GM23338 (cell line): ENCODE data around the gene PKNOX2. TPM values are rescaled to one million over a fixed set of nuclear protein-coding genes. Genes with fewer than 3 reads are reported as not detected.
A peak's percentile ranks its signal among the peaks of the same experiment; 100 is the strongest.

Experiments
- ATAC-seq: fragments of 200-7000 bp; cut with Tn5 transposase; 3 replicates; pipeline ENCODE4 v1.9.1; 2020
- DNase-seq: peaks from one replicate; pipeline ENCODE4 v3.0.0-alpha.2; 2015; ENCODE audit warnings: low spot score
- H2AFZ ChIP-seq: fragments of 200-600 bp; sonication (generic); 2 replicates; pipeline ENCODE4 v1.8.0; 2016; ENCODE audit warnings: antibody characterized with exemption, mild to moderate bottlenecking, moderate library complexity
- H3F3A ChIP-seq: fragments of 200-600 bp; sonication (generic); replicated peaks from 2 replicates; pipeline ENCODE4 v1.8.0; 2017; ENCODE audit warnings: antibody characterized with exemption, mixed run types, low read depth
- H3K27ac ChIP-seq: fragments of 200-600 bp; sonication (generic); 2 replicates; pipeline ENCODE4 v1.6.1; 2016; ENCODE audit warnings: low read depth
- H3K27me3 ChIP-seq: fragments of 200-600 bp; sonication (generic); 2 replicates; pipeline ENCODE4 v1.8.0; 2016; ENCODE audit warnings: mild to moderate bottlenecking, mixed run types, moderate library complexity; ENCODE audit not compliant: insufficient read depth
- H3K36me3 ChIP-seq: fragments of 200-600 bp; sonication (generic); 2 replicates; pipeline ENCODE4 v1.8.0; 2016; ENCODE audit warnings: mild to moderate bottlenecking; ENCODE audit not compliant: insufficient read depth
- H3K4me1 ChIP-seq: fragments of 200-600 bp; sonication (generic); 2 replicates; pipeline ENCODE4 v1.8.0; 2016; ENCODE audit warnings: mild to moderate bottlenecking, moderate library complexity; ENCODE audit not compliant: insufficient read depth
- H3K4me2 ChIP-seq: fragments of 200-600 bp; sonication (generic); 2 replicates; pipeline ENCODE4 v1.7.1; 2017; ENCODE audit warnings: mixed run types
- H3K4me3 ChIP-seq: fragments of 200-600 bp; sonication (generic); 2 replicates; pipeline ENCODE4 v1.6.1; 2016; ENCODE audit warnings: mixed run types
- H3K79me2 ChIP-seq: fragments of 200-600 bp; sonication (generic); replicated peaks from 2 replicates; pipeline ENCODE4 v1.8.0; 2017; ENCODE audit warnings: mild to moderate bottlenecking; ENCODE audit not compliant: insufficient read depth
- H3K9me2 ChIP-seq: fragments of 200-600 bp; sonication (generic); 2 replicates; pipeline ENCODE4 v1.8.0; 2017; ENCODE audit not compliant: insufficient read depth
- H4K20me1 ChIP-seq: fragments of 200-600 bp; sonication (generic); replicated peaks from 2 replicates; pipeline ENCODE4 v1.8.0; 2017; ENCODE audit warnings: mild to moderate bottlenecking; ENCODE audit not compliant: insufficient read depth
- H3K27ac Mint-ChIP-seq: 2 replicates; pipeline ENCODE4 v1.8.0; 2020; ENCODE audit warnings: inconsistent platforms, mild to moderate bottlenecking, moderate library complexity, mixed read lengths
- H3K27me3 Mint-ChIP-seq: 3 replicates; pipeline ENCODE4 v1.8.0; 2022; ENCODE audit warnings: low read depth, mild to moderate bottlenecking, moderate library complexity, mixed read lengths, inconsistent platforms; ENCODE audit not compliant: insufficient read depth, poor library complexity
- H3K36me3 Mint-ChIP-seq: 3 replicates; pipeline ENCODE4 v1.8.0; 2021; ENCODE audit warnings: low read depth, mild to moderate bottlenecking, inconsistent platforms, moderate library complexity, mixed read lengths
- H3K4me1 Mint-ChIP-seq: 3 replicates; pipeline ENCODE4 v1.8.0; 2020; ENCODE audit warnings: mild to moderate bottlenecking, inconsistent platforms, mixed read lengths
- H3K4me3 Mint-ChIP-seq: 3 replicates; pipeline ENCODE4 v1.8.0; 2021; ENCODE audit warnings: moderate library complexity, mild to moderate bottlenecking, inconsistent platforms, mixed read lengths
- H3K9me3 Mint-ChIP-seq: 3 replicates; pipeline ENCODE4 v1.8.0; 2020; ENCODE audit warnings: moderate library complexity, mild to moderate bottlenecking, inconsistent platforms, mixed read lengths
- CREB1 ChIP-seq: fragments of 250-450 bp; sonication (Bioruptor Pico); IDR thresholded peaks from 2 replicates; pipeline ENCODE4 v1.5.0; 2020; ENCODE audit warnings: low read depth, mild to moderate bottlenecking, moderate library complexity
- CTCF ChIP-seq, 2 experiments: fragments of 200-600 bp in 1 of 2; sonication (generic) in 1 of 2; conservative IDR thresholded peaks; 2 replicates each; pipeline versions ENCODE4 v1.5.1 to v1.6.1; 2016 to 2017; ENCODE audit warnings: antibody characterized with exemption in 2 of 2, low read depth in 2 of 2, mild to moderate bottlenecking in 2 of 2, moderate library complexity in 1 of 2
- ETS1 ChIP-seq: IDR thresholded peaks from 2 replicates; pipeline ENCODE4 v1.6.1; 2016; ENCODE audit warnings: antibody characterized with exemption
- EZH2 ChIP-seq: fragments of 200-600 bp; sonication (generic); IDR thresholded peaks from one replicate; pipeline ENCODE4 v1.8.0; 2017; ENCODE audit warnings: antibody characterized with exemption, mild to moderate bottlenecking, low read depth; ENCODE audit not compliant: unreplicated experiment
- EZH2phosphoT487 ChIP-seq: fragments of 200-600 bp; sonication (generic); IDR thresholded peaks from one replicate; pipeline ENCODE4 v1.8.1; 2018; ENCODE audit warnings: antibody characterized with exemption; ENCODE audit not compliant: unreplicated experiment
- JUNB ChIP-seq: IDR thresholded peaks from one replicate; pipeline ENCODE4 v1.6.1; 2016; ENCODE audit warnings: antibody characterized with exemption; ENCODE audit not compliant: unreplicated experiment
- NANOG ChIP-seq: IDR thresholded peaks from 2 replicates; pipeline ENCODE4 v1.6.1; 2016; ENCODE audit warnings: antibody characterized with exemption, borderline replicate concordance
- POLR2AphosphoS5 ChIP-seq: IDR thresholded peaks from 2 replicates; pipeline ENCODE4 v1.6.1; 2016; ENCODE audit warnings: antibody characterized with exemption, low read depth
- REST ChIP-seq: IDR thresholded peaks from one replicate; pipeline ENCODE4 v1.6.1; 2018; ENCODE audit warnings: antibody characterized with exemption; ENCODE audit not compliant: unreplicated experiment
- STAT1 ChIP-seq: IDR thresholded peaks from one replicate; pipeline ENCODE4 v1.6.1; 2016; ENCODE audit warnings: antibody characterized with exemption; ENCODE audit not compliant: unreplicated experiment
- ZNF114 ChIP-seq: fragments of 250-450 bp; sonication (Bioruptor Pico); IDR thresholded peaks from 2 replicates; pipeline ENCODE4 v1.5.0; 2020; ENCODE audit warnings: mild to moderate bottlenecking, moderate library complexity
- ZNF331 ChIP-seq: fragments of 250-450 bp; sonication (Bioruptor Pico); IDR thresholded peaks from 2 replicates; pipeline ENCODE4 v1.5.0; 2020; ENCODE audit warnings: low read depth, mild to moderate bottlenecking, moderate library complexity
- ZNF462 ChIP-seq: fragments of 250-450 bp; sonication (Bioruptor Pico); IDR thresholded peaks from 2 replicates; pipeline ENCODE4 v1.5.0; 2020; ENCODE audit warnings: mild to moderate bottlenecking, moderate library complexity
- polyA plus RNA-seq: library from polyadenylated mRNA; unstranded; fragments of >200 nt; fragmentation: Nextera tagmentation; extraction: Ambion mirVana; gene quantifications from 2 replicates; pipeline ENCODE4 v1.2.1, GENCODE V29; 2016
- total RNA-seq: library from RNA; depleted of rRNA; stranded (reverse); fragments of >200 nt; shearing (Covaris generic); gene quantifications from 2 replicates; pipeline ENCODE4 v1.2.3, GENCODE V29; 2014

The PKNOX2 gene
- total and polyA plus RNA-seq, 2 experiments from 2014 or later: 0.42 to 0.83 TPM

DNA sequence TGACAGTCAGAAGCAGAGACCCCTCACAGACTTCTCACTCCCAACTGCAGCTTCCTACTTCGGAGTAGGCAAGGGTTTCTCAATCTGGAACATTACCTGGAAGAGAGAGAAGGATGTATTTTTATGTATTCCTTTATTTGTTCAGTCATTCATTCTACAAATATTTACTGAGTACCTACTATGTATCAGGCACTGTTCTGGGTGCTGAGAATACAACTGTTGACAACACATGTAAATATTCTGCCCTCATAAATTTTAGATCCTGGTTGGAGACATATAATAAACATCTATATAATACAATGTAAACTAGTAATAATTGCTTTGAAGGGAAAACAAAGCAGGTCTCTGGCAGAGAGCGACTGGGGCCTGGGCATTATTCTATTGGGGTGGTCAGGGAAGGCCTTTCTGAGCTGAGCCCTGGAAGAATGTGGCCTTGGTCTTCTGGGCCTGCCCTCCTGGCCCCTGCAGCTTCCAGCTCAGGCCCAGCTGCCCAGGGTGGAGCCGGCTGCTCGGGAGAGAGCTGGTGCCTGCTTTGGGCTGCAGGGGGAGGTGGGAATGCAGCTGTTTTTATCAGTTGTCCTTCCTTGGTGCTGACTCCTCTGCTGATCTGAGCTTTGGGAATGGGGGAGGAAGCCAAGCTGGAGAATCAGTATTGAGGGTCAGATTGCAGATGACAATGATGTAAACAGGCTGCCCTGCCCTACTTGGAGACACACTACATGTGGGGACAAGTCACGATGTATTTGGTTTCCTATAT is 46.8 kb downstream of the PKNOX2 start:
- Histone ChIP-seq H3K36me3 (no peaks in the 10 kb centered on the region), H3K27me3 (peaks cover 9% of the 10 kb centered on the region; the same call in 1 of the 2 replicates), H3K4me1 (peaks cover 21% of the 10 kb centered on the region), H3F3A (no peaks in the 10 kb centered on the region), H3K79me2 (no peaks in the 10 kb centered on the region), H3K4me2 (no peak overlapping the region), H2AFZ (no peak overlapping the region), H4K20me1 (no peaks in the 10 kb centered on the region), H3K4me3 (no peak overlapping the region), H3K27ac (no peak overlapping the region), H3K9me2 (0 out of 2 replicates have a peak, but pooled peaks cover 7% of the 10 kb centered on the region)
- peaks cover 36% of the 10 kb centered on the region for H3K4me1 Mint-ChIP-seq
- TF ChIP-seq JUNB (no peak), POLR2AphosphoS5 (no peak), CREB1 (CRISPR knock-in tag) (no peak), ZNF462 (CRISPR knock-in tag) (no peak), CTCF (conservative IDR thresholded peaks at IDR 0.05; ENCODE audit: low read depth in 2 of 2) (no peak), REST (no peak), NANOG (no peak), EZH2 (no peak), ETS1 (no peak), STAT1 (no peak), ZNF331 (CRISPR knock-in tag) (no peak), EZH2phosphoT487 (no peak), ZNF114 (CRISPR knock-in tag) (no peak)
- no peak overlapping the region for H3K27ac Mint-ChIP-seq
- H3K36me3 Mint-ChIP-seq: no peaks in the 10 kb centered on the region
- DNase-seq (peak; percentile 23), ATAC-seq (peak; percentile 30)
- peaks cover 6% of the 10 kb centered on the region for H3K27me3 Mint-ChIP-seq
- no peaks in the 10 kb centered on the region for H3K9me3 Mint-ChIP-seq
- H3K4me3 Mint-ChIP-seq: no peak overlapping the region
